ENCODE results near the gene SLC26A1.

DNA sequence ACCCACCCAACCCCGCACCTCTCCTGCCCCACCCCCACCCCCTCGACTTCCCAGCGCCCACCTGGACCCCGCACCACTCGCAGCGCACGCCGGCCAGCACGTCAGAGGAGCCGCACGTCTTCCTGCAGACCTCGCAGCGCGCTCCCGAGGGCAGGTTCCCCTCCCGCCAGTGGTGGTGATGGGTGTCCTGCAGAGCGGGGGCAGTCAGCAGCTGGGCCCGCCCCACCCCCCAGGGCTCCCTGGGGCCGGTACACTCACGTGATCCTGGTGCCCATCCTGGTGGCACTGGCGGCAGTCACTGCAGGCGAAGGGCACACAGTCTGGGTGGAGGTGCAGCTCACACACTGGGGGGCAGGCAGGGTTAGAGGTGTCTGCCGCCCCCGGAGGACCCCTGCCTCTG lies 25.0 kb downstream of the SLC26A1 start:
- no peak for TF ChIP-seq POLR2AphosphoS5 (IDR thresholded peaks at IDR 0.05; ENCODE audit: low read depth, low read length)
- TF ChIP-seq TAF1 (IDR thresholded peaks at IDR 0.05; ENCODE audit: borderline replicate concordance, insufficient read depth, low read length): no peak
- TF ChIP-seq, protein P1, sequence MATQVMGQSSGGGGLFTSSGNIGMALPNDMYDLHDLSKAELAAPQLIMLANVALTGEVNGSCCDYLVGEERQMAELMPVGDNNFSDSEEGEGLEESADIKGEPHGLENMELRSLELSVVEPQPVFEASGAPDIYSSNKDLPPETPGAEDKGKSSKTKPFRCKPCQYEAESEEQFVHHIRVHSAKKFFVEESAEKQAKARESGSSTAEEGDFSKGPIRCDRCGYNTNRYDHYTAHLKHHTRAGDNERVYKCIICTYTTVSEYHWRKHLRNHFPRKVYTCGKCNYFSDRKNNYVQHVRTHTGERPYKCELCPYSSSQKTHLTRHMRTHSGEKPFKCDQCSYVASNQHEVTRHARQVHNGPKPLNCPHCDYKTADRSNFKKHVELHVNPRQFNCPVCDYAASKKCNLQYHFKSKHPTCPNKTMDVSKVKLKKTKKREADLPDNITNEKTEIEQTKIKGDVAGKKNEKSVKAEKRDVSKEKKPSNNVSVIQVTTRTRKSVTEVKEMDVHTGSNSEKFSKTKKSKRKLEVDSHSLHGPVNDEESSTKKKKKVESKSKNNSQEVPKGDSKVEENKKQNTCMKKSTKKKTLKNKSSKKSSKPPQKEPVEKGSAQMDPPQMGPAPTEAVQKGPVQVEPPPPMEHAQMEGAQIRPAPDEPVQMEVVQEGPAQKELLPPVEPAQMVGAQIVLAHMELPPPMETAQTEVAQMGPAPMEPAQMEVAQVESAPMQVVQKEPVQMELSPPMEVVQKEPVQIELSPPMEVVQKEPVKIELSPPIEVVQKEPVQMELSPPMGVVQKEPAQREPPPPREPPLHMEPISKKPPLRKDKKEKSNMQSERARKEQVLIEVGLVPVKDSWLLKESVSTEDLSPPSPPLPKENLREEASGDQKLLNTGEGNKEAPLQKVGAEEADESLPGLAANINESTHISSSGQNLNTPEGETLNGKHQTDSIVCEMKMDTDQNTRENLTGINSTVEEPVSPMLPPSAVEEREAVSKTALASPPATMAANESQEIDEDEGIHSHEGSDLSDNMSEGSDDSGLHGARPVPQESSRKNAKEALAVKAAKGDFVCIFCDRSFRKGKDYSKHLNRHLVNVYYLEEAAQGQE (IDR thresholded peaks at IDR 0.05; ENCODE audit: insufficient read depth in 1 of 2, low read depth in 2 of 2, low read length in 2 of 2): no peak
- no peak for TF ChIP-seq SIN3A (IDR thresholded peaks at IDR 0.05; ENCODE audit: borderline replicate concordance, insufficient read depth, low read length)
- no peak for TF ChIP-seq FOXP2 (optimal IDR thresholded peaks at IDR 0.05; ENCODE audit: borderline replicate concordance, extremely low read depth, extremely low read length, insufficient read depth)

Data from PFSK-1 (cell line).